NCI-H1694 treated with DMSO at 0.1 percent for 48 hours (cell line): Measurements from ENCODE around the gene NPHP3.

Source experiments
- DNase-seq: peaks from one replicate; lab custom pipeline; 2025; lab: John Stamatoyannopoulos, UW

Gene NPHP3

DNA sequence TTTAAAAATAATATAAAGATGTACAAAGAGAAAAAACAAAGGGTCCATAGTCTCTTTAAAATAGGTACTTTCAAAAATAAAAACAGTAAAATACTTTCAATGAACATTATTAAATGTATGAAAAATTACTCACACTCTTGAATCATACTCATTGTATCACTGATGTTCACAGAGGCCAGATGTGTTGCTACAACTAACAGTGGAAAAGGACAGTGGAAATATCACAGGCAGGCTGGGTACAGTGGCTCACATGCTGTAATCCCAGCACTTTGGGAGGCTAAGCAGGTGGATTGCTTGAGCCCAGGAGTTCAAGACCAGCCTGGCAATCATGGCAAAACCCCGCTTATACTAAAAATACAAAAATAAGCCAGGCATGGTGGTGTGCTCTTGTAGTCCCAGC, 26.8 kb downstream of the NPHP3 start:
- no peak for DNase-seq

DNA sequence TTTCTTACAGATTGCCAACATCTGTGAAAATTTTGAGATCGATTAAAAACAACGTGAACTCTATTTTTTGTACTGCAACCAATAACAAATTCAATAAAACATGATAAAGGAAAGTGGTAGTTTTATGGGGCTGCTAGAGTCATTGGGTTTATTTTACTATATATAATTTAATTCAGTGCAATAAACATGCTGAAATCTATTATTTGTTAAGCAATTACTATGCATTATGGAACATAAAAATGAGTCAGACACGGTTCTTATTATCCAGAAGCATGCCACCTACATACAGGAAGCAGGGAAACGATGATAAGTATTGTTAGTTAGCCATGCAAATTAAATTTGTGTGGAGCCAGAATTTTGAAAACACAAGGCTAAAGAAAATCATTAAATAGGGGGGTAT, 27.2 kb downstream of the NPHP3 start:
- DNase-seq = no peak

DNA sequence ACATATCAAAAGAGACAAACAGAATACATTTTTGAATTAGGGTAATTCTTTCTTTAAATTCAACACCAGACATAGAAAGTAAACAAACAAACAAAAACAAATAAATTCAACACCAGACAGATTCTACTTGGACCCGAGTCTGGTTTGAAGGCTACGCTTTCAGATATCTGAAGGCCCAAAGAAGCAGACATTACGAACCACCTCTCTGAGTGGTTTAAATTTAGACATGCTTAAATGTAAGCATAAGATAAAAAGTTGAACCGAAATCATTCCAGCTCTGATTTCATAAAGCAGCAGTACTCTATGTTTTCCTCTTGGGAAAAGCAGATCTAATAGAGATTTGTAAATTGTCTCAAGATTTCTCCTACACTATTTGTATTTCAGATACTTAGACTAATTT, 32.2 kb downstream of the NPHP3 start:
- DNase-seq = no peak

DNA sequence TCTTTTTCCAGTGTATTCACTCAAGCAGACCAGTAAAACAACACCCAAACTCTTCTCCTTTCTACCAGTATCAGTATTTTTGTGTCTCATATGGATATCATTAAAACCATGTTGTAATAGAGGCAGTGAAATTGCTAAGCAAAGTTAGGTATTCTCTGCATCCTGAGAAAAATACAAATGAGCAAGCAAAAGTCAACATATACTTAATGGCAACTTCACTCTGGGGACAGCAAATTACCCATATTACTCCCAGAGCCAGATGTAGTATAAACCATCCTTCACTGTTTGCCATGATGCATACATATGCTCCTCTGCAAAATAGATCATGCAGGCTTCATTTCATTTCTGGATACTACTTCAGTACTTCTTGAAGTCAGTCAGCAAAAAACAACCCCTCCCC, 40.0 kb downstream of the NPHP3 start:
- no peak for DNase-seq

DNA sequence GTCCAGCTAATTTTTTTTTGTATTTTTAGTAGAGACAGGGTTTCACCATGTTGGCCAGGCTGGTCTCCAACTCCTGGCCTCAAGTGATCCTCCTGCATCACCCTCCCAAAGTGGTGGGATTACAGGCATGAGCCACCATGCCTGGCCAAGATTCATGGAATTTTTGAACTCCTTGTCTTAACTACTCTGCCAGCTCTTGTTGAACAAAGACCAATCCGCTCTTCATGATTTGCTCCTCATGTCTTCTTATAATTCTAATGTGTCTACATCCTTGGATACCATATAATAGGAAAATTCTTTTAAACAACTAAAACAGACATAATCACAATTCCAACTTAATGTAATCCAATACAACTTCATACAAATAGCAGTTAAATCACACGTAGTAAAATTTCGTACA, 40.8 kb downstream of the NPHP3 start:
- no peak for DNase-seq

DNA sequence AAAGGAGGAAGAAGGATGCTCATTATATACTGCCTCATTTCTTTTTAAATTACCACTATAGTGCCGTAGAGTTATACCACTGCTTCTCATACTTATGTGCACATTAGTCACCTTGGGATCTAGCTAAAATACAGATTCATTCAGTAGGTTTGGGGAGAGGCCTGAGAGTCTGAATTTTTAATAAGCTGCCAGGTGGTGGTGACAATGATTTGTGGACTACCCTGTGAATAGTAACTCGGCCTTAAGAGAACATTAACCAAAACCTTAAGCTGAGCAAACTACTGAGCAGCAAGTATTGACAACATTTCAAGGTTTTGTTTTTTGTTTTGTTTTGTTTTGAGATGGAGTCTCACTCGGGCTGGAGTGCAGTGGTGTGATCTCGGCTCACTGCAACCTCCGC, 42.3 kb downstream of the NPHP3 start:
- no peak for DNase-seq

DNA sequence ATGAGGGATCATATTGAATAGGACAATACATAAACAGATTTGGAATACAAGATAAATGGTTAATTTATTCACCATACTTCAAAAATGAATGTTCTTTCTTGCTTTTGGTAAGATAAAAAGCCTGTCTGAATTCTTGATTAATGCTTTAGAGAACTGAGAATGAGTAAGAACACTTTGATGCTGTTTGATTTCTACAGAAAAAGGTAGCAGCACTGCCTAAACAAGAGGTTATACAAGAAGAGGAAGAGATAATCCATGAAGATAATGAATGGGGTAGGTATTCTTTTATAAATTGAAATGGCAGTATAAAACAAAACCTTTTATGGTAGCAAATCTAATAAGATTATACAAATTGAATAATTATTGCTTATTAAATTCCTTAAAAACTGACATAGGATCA, 46.8 kb downstream of the NPHP3 start:
- DNase-seq = no peak

DNA sequence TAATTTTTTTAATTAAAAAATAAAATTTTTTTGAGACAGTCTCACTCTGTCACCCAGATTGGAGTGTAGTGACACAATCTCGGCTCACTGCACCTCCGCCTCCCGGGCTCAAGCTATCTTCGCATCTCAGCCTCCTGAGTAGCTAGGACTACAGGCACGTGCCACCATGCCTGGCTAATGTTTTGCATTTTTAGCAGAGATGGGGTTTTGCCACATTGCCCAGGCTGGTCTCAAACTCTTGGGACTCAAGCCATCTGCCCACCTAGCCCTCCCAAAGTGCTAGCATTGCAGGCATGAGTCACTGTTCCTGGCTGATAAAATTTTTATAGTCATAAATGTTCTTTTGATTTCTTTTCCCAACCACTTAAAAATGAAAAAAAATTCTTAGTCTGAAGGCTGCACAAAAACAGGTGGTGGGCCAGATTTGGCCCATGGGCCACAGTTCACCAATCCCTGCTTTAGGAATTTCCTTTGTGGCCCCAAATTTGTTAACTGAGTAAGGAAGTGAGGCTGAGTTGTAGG, 52.9 kb downstream of the NPHP3 start:
- no peak for DNase-seq

DNA sequence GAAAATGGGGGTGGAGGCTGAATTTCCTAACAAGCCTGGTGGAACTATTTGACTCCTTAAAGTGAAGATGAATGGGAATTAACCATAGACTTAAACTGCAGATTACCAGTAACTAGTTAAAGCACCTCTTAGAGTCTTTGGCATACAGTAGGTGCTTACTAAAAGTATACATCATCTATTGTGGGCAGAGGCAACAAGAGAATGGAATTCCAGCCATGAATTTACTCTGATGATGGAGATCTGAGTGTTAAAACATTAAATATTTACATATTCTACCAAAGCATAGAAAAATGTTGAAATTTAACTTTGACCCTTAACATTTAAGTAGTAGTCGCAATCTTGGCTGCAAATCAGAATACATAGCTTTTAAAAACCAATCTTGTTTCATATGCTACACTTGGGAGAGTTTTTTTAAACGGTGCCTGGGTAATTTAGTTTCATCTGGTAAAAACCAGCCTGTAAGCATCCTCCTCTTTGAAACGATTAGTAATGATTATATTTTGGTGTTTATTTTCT, 56.9 kb downstream of the NPHP3 start:
- no peak for DNase-seq

DNA sequence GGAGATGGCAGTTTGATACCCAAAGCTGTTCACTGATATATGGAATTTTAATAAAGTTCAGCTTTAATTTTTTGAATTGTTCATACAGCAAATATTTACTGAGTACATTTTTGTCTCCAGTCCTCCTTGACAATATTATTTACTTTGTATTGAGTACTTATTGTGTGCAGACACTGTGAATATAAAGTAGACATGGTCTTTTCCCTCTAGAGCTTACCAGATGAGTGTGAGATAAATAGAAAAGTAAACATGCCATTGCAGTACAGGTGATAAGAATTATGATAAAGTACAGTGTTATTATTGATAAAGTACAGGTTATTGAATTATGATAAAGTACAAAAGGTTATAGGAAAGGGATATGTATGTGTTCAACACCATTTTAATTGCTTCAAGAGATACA, 60.0 kb downstream of the NPHP3 start:
- no peak for DNase-seq

DNA sequence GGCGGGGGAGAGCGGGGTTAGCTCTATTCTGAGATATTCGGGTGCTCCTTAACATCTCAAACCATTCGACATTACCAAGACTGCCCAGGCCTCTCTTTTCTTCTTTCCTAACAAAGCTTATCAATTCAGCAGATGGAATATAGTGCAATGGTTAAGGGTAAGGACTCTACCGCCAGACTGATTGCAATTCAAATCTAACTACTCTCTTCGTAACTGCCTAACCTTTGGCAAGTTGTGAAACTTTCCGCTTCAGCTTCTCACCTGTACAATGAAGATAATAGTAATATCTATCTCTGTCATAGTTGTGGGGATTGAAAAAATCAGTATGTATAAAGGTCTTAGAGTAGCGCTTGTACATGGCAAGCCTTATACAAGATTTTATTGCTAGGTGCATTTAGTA, 61.1 kb downstream of the NPHP3 start:
- DNase-seq = no peak

DNA sequence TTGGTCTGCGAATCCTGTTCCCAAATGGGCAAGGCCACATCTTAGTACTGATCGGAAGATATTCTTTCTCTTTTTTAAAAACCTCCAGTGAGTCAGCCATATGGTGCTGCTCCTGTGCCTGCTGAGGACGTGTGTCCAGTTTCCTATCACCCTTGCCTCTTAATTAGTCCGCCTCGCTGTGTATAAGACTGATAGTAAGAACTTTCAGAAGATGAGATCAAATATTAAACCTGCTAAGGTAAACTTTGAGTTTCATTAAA, 61.5 kb downstream of the NPHP3 start:
- no peak for DNase-seq

DNA sequence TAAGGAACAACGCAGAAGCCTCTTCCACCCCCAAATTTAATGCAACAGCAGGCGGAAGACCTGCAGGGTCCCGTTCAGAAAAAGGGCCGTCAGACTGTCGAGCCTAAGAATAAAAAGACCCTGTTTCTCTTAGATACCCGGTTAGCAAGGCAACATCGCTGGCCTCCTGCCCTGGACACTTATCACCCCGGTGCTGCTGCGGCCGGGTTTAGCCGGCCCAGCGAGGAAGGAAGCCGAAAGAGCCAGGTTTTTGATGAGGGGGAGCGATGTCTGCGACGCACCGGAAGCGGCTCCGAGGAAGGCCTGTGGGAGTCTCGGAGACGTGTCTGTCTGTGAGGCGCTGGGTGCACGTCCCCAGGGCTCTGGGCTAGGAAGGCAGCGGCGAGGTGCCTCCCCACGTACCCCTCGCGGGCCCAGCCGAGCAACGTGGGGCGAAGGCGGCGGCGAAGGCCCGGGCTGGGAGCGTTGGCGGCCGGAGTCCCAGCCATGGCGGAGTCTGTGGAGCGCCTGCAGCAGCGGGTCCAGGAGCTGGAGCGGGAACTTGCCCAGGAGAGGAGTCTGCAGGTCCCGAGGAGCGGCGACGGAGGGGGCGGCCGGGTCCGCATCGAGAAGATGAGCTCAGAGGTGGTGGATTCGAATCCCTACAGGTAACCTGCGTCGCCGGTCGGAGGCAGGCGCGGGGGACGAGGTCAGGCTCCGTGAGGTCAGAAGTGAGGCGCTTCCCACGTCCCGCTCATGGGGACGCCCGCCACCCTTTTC, 62.0 kb downstream of the NPHP3 start, which contains the start of gene UBA5:
Gene UBA5 (plus strand): TSS at position 278 of the 759 bp plus-strand sequence. CDS start 209 bp downstream, at position 487.
- peak; percentile 84 for DNase-seq

DNA sequence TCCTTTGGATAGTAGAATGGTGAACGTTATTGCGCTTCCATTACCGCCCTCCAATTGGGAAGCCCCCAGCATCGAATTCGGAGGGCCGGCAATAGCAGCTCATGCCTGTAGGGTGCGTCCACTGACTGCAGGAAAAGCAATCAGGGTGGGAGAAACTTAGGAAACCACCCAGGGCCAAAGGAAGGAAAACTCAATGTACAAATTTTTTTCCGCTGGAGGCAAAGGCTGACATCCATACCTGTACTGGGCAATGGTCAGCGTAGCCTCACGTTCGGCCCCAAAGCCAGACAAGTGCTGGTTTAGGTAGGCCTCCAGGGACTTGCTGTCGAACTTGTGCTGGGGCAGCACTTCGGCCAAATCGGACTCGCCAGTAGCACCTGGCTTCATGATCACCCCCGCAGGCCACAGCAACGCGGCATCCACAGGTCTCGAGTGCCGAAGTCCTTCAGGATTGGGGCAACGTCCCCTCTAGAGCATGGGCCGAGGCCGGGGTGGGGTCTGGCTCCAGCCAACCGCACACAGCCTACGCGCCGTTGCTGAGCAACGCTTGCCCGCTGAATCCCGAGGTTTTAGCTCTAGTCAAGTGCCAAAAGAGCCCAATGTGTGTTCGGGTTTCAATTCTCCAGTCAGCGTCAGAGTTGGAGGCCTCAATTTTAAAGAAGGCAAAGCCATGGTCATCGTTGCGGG, 62.7 kb downstream of the NPHP3 start, which contains the start of gene ACAD11:
Gene ACAD11 (minus strand): TSS at position 445 of the 687 bp plus-strand sequence. CDS start 58 bp downstream, at position 387.
- peak; percentile 71 for DNase-seq

DNA sequence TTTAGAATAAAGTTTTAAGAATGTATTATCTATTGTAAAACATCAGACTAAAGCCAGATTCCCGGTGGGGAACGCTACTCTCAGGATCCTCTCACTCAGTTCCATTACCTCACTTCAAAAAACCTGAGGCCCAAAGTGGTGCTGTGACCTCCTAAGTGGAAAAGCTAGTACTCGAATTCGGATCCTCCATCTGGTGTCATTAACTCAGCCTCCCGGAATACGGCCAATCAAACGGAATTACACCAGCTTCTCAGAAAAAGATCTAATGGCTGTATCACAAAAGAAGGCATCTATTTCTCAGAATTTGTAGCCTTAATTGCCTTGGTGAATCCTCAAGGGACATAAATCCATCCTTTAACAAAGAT, 63.2 kb downstream of the NPHP3 start:
- no peak for DNase-seq

DNA sequence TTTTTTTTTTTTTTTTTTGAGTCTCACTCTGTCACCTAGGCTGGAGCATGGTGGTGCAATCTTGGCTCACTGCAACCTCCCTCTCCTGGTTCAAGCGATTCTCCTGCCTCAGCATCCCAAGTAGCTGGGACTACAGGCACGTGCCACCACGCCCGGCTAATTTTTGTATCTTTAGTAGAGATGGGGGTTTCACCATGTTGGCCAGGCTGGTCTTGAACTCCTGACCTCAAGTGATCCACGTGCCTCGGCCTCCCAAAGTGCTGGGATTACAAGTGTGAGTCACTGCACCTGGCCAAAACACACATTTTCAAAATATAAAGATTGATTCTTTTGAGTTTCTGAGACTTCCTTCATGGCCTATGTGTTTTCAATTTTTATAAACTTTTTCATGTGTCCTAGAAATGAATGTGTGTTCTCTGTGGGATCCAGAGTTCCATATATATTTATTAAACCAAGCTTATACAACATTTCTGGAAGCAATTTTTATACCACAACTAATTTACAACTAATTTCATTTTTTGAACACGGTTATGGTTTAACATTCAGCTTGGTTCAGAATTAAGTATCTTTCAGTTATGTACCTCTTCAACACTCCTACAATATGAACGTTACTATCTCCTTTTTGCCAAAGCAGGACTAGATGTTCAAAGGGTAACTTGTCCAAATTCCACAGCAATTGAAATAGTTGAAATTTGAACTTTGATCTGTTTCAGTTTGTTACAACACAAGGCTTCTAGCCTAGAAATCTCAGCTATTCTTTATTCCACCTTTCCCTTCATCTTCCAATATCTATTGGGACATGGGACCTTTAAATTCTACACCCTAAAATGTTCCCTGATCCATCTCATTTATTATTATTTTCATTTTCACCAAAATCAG, 64.1 kb downstream of the NPHP3 start:
- DNase-seq = no peak

DNA sequence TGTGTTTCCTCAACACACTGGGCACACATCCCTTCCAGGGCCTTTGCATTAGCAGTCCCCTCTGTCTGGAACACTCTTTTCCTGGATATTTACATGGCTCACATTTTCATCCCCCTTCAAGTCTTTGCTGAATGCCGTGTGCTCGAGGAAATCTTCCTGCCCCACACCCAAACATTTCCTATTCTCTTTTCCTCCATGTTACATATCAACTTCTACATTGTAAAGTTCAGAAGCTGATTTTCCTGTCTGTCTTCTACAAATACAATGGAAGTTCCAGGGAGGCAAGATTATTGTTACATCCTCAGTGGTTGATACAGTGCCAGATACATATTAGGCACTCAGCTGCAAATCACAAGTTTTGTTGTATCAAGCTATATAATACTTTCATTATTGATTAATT, 66.7 kb downstream of the NPHP3 start:
- no peak for DNase-seq

DNA sequence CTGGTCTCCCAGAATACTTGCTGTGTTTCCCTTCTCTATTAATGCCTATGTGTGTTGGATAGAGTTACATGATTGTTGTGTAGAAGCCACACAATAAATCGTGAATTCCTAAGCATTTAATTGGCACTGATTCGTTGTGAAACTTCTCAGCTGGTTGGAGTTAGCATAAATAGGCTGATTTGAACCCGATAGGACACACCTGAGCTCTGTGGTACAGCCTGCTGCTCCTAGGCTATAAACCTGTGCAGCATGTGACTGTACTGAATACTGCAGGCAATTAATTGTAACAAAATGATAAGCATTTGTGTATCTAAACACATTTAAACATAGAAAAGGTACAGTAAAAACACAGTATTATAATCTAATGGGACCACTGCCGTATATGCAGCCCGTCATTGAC, 67.5 kb downstream of the NPHP3 start:
- no peak for DNase-seq

DNA sequence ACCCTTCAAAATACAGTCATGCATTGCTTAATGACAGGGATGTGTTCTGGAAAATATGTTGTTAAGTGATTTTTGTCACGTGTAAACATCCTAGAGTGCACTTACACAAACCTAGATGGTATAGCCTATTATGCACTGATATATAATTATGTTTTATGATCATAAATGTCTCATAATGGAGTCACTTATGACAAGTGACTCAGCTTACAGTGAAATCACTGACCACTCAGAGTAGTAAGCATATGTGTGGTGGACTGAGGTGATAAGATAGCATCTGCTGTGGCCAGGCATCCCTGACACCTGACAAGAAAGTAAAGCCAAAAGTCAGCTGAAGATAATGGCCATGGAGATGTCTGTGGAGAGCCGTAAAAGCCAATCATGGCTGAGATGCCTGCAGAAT, 68.0 kb downstream of the NPHP3 start:
- no peak for DNase-seq

DNA sequence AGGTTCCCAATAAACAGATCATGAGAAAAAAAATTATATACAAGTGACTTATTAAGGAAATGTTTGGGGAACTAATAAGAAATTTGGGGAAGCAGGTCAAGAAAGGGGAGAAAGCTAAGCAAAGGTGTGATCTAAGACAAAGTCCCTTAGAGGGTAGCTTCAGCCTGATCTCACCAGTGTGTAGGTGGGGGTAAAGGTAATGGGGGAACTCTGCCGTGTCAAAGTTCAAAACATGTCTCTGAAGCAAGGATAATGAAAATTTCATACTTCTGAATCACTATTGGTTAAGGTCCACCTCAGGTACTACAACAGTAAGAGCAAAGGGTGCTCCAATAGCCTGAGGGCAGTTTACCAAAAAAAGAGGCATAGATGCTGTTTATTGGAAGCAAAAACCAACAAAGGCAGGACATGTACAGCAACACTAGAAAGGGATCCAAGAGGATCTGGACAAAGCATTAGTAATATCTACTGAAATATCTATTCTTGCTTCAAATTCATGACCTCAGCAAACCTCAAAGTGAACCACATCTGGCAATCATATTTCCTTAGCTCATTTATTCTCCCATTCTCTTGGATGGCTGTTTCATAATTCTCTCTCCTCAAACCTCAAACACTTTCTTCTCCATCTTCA, 69.5 kb downstream of the NPHP3 start:
- DNase-seq = no peak

DNA sequence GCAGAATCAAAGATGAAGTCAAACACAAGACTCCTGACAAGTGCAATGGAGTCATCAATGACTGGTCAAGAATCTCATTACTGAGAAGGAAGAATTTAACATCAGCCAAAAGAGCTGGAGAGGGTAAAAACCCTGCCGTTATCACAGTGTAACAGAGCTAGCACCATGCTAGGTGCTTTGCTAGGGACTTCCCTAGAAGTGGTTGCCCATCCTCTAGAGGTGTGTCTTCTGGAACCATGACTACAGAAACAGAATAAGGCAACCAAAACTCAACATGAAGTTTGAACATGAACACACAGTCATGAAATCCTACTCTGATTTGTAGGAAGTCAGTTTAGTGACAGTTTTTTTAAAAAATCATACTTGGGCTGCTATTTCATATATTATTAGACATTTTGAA, 72.1 kb downstream of the NPHP3 start:
- DNase-seq = no peak

DNA sequence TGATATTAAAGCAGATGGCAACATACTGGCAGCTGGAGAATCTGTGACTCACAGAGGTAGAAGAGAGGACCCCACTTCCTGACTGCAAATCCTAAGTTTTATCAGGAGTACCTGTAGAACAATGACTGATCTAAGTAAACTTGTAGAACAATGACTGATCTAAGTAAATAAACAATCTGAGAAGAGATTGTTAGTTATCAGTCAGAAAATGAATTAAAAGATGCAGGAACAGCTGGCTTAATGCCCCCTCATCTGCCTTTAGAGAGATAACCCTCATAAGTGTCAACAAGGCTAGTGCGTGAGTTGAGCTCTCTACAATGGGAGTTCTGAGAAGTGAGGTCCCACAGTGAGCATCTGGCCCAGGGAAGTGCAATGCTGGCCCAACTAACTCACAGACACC, 77.2 kb downstream of the NPHP3 start:
- DNase-seq = no peak
